C4-2B (cell line): ENCODE data around the gene FRMD4B.

Source experiments
- H3K27ac ChIP-seq: fragments of 450-650 bp; 2 replicates; pipeline ENCODE4 v1.5.1; 2017
- CTCF ChIP-seq: fragments of 450-650 bp; conservative IDR thresholded peaks from 2 replicates; pipeline ENCODE4 v1.5.1; 2017; ENCODE audit warnings: mild to moderate bottlenecking
- ZFX ChIP-seq: fragments of 450-650 bp; IDR thresholded peaks from 2 replicates; pipeline ENCODE4 v1.6.1; 2017

The FRMD4B gene

DNA sequence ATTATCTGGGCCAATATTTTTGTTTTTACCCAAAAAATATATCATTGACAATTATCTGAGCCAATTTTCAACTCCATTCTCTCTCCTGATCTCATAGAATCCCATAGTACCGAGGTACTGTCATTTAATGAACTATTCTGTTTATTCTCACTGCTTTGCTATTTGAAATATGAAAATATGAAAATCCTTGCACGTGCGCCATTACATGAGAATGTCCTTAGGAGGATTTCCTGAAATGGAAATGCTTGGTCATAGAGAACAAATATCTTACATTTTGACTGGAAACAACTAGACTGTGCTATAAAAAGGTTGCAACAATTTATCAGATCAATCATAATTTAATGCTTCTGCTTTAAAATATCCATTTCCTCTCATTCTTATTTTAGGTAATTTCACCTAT is 18.3 kb downstream of the FRMD4B start:
- TF ChIP-seq ZFX (no peak), CTCF (no peak)
- no peak overlapping the region for H3K27ac ChIP-seq

- no peak overlapping the region for H3K27ac ChIP-seq
- TF ChIP-seq CTCF (no peak), ZFX (no peak)
Observed at GRCh38 chr3:69364354-69364753, 21.5 kb downstream of the FRMD4B start.

GRCh38 chr3:69360690-69361089 is 25.2 kb downstream of the FRMD4B start:
- TF ChIP-seq CTCF = no peak
- H3K27ac ChIP-seq = no peak overlapping the region

- no peak overlapping the region for H3K27ac ChIP-seq
- TF ChIP-seq CTCF (no peak), ZFX (no peak)
Observed at GRCh38 chr3:69359916-69360315, 26.0 kb downstream of the FRMD4B start.

DNA sequence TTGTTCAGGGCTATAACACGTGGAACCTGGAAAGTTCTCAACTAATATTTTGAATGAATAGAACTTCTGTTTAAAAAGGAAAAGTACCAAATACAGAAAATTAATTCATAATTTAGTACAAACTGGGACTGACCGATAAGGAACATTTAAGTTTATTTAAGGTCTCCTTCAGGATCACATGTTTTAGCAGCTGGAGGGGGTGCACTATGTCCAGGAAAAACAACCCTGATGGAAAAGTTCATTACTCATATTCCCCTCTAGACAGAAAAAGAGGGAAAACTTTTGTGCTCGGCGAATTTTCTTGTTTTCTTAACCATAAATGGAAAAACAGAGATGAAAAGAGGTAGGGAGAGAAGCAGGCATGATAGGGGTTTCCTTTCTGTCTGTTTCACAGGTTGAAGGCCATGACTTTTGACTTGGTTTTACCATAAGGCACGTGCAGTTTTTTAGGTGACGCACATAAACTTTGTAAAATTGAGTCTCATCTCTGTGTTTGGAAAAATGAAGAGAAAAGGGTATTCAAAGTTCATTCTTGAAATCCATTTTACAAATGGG is 26.5 kb downstream of the FRMD4B start:
- no peak overlapping the region for H3K27ac ChIP-seq
- no peak for TF ChIP-seq CTCF
- no peak for TF ChIP-seq ZFX

DNA sequence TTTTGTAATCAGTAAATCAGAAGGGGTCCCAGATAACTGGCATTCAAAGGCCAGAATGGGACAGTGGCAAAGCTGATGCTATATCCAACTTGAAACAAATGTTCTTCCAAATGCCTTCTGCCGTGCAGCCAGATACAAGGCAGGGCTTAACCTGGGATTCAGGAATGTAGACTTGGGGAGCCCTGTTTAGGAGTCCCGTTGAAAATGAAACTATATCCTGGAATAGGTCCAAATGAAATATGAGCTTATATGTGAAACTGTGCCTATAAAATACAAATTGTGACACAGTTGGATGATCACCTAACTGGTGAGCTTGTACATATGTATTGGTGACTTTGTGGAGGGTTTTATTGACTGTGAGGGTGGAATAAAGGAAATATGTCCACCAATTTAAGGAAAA is 28.7 kb downstream of the FRMD4B start:
- TF ChIP-seq CTCF (no peak), ZFX (no peak)
- no peak overlapping the region for H3K27ac ChIP-seq

GRCh38 chr3:69354948-69355347 is 30.9 kb downstream of the FRMD4B start:
- TF ChIP-seq ZFX = no peak
- no peak for TF ChIP-seq CTCF
- H3K27ac ChIP-seq = no peak overlapping the region
